Skin epidermis (tissue), 12 donors: ENCODE measurements around the gene OSBPL3.

Source experiments
- H3K27ac ChIP-seq, 21 experiments: fragments of 200-600 bp; sonication (generic) in 11 of 21; one replicate each; pipeline ENCODE4 v1.5.0; 2020; ENCODE audit warnings: mild to moderate bottlenecking in 3 of 21, inconsistent platforms in 2 of 21, moderate library complexity in 2 of 21
- H3K4me3 ChIP-seq, 7 experiments: fragments of 200-600 bp; sonication (generic) in 2 of 7; one replicate each; pipeline ENCODE4 v1.5.0; 2020; ENCODE audit warnings: inconsistent platforms in 2 of 7, mild to moderate bottlenecking in 2 of 7, moderate library complexity in 1 of 7

OSBPL3 gene

GRCh38 chr7:24962418-24962962, 17.5 kb downstream of the OSBPL3 start:
- no peak overlapping the region for H3K4me3 ChIP-seq
- peak overlapping the region in 11 of 21 experiments; percentile 11 to 68 (median 38) for H3K27ac ChIP-seq

GRCh38 chr7:24959735-24960485, 20.1 kb downstream of the OSBPL3 start:
- H3K4me3 ChIP-seq: no peak overlapping the region
- no peak overlapping the region for H3K27ac ChIP-seq

GRCh38 chr7:24958399-24958798, 21.6 kb downstream of the OSBPL3 start:
- Histone ChIP-seq H3K27ac (no peak overlapping the region), H3K4me3 (no peak overlapping the region)

GRCh38 chr7:24956021-24956420, 24.0 kb downstream of the OSBPL3 start:
- Histone ChIP-seq H3K4me3 (no peak overlapping the region), H3K27ac (no peak overlapping the region)

GRCh38 chr7:24955313-24955712, 24.7 kb downstream of the OSBPL3 start:
- peak overlapping the region in 1 of 21 experiments; percentile 38 for H3K27ac ChIP-seq
- H3K4me3 ChIP-seq: no peak overlapping the region

GRCh38 chr7:24952464-24952863, 27.5 kb downstream of the OSBPL3 start:
- no peak overlapping the region for H3K4me3 ChIP-seq
- no peak overlapping the region for H3K27ac ChIP-seq

GRCh38 chr7:24951441-24951980, 28.5 kb downstream of the OSBPL3 start:
- H3K27ac ChIP-seq: no peak overlapping the region
- H3K4me3 ChIP-seq: no peak overlapping the region

GRCh38 chr7:24949884-24950283, 30.1 kb downstream of the OSBPL3 start:
- no peak overlapping the region for H3K27ac ChIP-seq

GRCh38 chr7:24948739-24949138, 31.2 kb downstream of the OSBPL3 start:
- Histone ChIP-seq H3K27ac (no peak overlapping the region), H3K4me3 (no peak overlapping the region)

More at GRCh38 chr7:24949884-24950283, 30.1 kb downstream of the OSBPL3 start:
- no peak overlapping the region for H3K4me3 ChIP-seq

GRCh38 chr7:24946467-24946866, 33.5 kb downstream of the OSBPL3 start:
- no peak overlapping the region for H3K27ac ChIP-seq
- no peak overlapping the region for H3K4me3 ChIP-seq

GRCh38 chr7:24945899-24946298, 34.1 kb downstream of the OSBPL3 start:
- no peak overlapping the region for H3K27ac ChIP-seq
- H3K4me3 ChIP-seq: no peak overlapping the region

GRCh38 chr7:24943096-24943948, 36.7 kb downstream of the OSBPL3 start:
- Histone ChIP-seq H3K27ac (no peak overlapping the region), H3K4me3 (no peak overlapping the region)

GRCh38 chr7:24942226-24942625, 37.8 kb downstream of the OSBPL3 start:
- Histone ChIP-seq H3K4me3 (no peak overlapping the region), H3K27ac (no peak overlapping the region)

GRCh38 chr7:24939416-24939815, 40.6 kb downstream of the OSBPL3 start:
- H3K27ac ChIP-seq: peak overlapping the region in 1 of 21 experiments; percentile 17
- no peak overlapping the region for H3K4me3 ChIP-seq

GRCh38 chr7:24936121-24936824, 43.7 kb downstream of the OSBPL3 start:
- H3K27ac ChIP-seq: peak overlapping the region in 3 of 21 experiments; percentile 3 to 35 (median 18)
- H3K4me3 ChIP-seq: no peak overlapping the region

- Histone ChIP-seq H3K27ac (no peak overlapping the region), H3K4me3 (no peak overlapping the region)
Observed at GRCh38 chr7:24933298-24933697, 46.7 kb downstream of the OSBPL3 start.

GRCh38 chr7:24932815-24933214, 47.2 kb downstream of the OSBPL3 start:
- Histone ChIP-seq H3K27ac (no peak overlapping the region), H3K4me3 (no peak overlapping the region)

GRCh38 chr7:24932389-24932788, 47.6 kb downstream of the OSBPL3 start:
- Histone ChIP-seq H3K4me3 (no peak overlapping the region), H3K27ac (no peak overlapping the region)

GRCh38 chr7:24931844-24932243, 48.1 kb downstream of the OSBPL3 start:
- Histone ChIP-seq H3K4me3 (no peak overlapping the region), H3K27ac (no peak overlapping the region)

GRCh38 chr7:24930856-24931255, 49.1 kb downstream of the OSBPL3 start:
- Histone ChIP-seq H3K4me3 (no peak overlapping the region), H3K27ac (no peak overlapping the region)
